DMS 273 (cell line): ENCODE data around the gene MAML3.
"Not testable (repeated sequence)": the region's sequence is repeated elsewhere in the genome, so short reads cannot be mapped to it uniquely, and the experiment has no call there.

ENCODE experiments used
- DNase-seq: peaks from one replicate; lab custom pipeline; 2025; ENCODE audit not compliant: unreplicated experiment; lab: John Stamatoyannopoulos, UW

Gene MAML3

GRCh38 chr4:139710073-139710472 lies 443.9 kb downstream of the MAML3 start:
- DNase-seq: no peak

DNA sequence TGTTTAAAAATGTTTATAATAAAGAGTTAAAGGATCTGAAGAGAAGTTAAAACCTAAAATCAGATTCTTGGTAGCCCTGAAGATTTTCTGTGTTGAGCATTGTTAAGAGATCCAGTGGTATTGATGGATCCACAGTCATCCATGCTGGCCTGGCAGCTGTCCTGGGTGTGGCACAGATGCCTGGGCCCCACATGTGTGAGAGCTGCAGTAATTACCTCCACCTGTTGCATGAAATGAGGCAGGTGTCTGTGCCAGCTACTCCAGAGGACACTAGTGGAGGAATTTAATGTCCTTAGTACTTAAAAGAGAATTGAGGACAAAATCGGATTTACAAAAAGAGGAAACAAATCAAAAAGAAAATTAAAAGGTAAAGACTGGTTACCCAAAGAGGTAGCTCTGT lies 444.3 kb downstream of the MAML3 start:
- peak; percentile 20 for DNase-seq

DNA sequence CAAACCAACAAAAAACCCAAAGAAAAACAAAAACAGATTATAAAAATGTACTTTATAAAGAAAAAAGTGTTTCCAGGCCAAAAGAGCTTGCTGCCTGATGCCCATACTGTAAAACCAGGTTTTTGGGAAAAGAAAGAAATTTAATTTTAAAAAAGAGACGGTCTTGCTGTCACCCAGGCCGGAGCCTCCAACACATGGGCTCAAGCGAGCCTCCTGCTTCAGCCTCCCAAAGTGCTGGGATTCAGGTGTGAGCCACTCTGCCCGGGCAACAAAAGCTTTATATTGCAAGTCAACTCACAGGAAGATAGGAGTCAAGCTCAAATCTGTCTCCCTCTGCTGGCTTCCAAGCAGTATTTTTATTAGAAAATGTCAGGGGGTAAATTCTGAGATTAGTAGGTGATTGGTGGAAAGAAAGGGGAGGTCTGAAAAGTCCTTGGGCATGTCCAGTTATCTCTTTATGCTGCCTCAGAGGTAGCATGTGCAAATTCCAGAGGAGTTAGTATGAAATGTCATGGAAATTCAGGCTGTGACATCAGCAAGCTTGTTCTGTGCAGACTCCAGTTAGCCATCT lies 449.0 kb downstream of the MAML3 start:
- peak; percentile 21 for DNase-seq

DNA sequence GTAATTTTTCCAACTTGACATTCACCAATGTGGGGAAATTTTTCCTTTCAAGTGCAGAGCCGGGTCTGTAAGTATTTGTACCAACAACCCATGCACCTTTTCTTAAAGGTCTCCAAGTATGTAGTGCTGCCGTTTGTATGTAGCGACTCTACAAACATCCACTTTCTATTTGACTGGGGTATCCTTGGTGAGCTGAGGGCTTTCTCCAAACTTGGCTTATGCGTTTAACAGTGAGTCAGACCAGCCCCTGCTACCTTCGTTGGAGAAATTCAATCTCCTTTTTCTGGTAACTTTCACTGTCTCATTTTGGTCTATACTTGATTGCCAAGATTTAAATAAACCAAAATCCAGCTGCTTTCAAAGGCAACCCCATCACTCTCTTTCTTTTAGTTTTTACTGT lies 453.4 kb downstream of the MAML3 start:
- no peak for DNase-seq

DNA sequence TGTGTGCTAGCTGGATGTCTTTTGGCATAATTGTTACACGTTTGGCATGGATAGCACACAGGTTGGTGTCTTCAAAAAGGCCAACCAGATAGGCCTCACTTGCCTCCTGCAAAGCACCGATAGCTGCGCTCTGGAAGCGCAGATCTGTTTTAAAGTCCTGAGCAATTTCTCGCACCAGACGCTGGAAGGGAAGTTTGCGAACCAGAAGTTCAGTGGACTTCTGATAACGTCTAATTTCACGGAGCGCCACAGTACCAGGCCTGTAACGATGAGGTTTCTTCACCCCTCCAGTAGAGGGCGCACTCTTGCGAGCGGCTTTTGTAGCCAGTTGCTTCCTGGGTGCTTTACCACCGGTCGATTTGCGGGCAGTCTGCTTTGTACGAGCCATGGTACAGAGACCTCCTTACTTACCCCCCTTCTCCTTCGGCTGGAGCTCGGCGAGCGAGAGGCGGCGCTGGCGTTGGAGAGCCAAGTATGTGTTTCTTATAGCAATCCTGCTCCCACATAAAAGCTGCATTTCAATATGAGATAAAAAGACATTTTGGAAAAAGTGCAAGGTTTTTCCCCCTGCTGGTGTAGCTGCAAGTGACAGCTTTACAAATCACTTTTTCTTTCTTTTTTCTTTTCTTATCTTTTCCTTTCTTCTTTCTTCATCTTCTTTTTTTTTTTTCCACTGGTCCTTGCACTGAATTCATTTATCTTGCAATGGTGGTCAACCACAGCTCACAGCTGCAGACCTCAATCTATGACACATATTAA lies 455.6 kb downstream of the MAML3 start:
- DNase-seq: not testable (repeated sequence)

DNA sequence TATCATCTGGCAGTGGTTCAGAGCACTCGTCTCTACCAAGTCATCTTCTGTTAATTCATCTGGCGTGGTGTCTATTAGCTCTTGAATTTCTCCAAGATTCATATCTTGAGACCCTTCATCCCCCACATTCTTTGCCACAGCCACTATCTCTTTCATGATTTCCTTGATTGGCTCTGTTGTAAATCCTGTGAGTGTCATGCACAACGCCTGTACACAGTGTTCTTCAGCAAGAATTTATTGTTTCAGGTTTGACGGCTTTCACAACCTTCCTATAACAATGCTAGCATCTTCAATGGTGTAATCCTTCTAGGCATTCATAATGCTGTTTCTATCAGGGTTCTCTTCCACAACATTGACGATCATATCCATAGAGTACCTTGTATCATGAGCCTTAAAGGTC lies 457.5 kb downstream of the MAML3 start:
- DNase-seq: no peak

DNA sequence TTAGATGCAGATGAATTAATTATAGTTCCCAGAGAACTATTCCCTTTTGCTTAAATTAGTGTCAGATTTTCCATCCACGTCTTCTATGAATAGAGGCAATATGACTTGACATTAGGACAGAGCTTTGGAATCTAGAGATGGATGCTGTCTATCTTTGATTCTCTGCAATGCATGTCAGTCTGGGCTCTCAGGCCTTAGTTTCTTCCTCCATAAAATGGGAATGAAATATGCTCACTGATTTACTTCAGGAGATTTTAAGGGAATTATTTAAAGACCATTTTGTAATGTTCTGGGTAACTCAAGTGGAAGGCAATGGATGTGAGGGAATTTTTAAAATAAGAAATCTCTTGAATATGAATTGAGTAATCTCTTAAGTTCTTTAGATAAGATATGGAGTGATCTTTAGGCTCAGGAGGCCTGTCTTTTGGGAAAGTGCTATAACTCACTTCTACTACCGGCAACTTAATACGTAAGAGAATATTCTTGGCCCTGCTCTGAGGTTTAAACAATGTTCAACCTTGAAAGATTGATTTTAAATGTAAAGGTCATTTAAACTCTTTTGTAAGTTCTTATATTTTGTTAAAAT lies 459.4 kb downstream of the MAML3 start:
- no peak for DNase-seq

- DNase-seq: peak; percentile 88
Measured at GRCh38 chr4:139692309-139693012, 461.5 kb downstream of the MAML3 start.

DNA sequence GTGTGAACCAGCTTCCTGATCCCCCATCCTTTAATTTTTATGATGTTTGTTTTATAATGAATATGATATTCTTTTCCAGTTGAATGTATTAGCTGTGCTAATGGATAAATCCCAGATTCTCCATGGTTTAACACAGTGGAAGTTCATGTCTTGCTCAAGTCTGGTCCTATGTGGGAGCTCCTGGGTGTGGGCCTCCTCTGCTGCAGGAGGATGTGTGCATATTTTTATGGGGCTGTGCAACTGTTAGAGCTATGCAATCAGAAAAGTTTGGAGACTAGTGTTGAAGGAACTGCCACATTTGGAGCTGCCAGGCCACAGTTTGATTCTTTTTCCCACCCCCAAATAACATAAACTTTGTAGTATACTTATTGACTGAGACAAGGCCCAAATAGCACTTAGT lies 463.6 kb downstream of the MAML3 start:
- DNase-seq: no peak

DNA sequence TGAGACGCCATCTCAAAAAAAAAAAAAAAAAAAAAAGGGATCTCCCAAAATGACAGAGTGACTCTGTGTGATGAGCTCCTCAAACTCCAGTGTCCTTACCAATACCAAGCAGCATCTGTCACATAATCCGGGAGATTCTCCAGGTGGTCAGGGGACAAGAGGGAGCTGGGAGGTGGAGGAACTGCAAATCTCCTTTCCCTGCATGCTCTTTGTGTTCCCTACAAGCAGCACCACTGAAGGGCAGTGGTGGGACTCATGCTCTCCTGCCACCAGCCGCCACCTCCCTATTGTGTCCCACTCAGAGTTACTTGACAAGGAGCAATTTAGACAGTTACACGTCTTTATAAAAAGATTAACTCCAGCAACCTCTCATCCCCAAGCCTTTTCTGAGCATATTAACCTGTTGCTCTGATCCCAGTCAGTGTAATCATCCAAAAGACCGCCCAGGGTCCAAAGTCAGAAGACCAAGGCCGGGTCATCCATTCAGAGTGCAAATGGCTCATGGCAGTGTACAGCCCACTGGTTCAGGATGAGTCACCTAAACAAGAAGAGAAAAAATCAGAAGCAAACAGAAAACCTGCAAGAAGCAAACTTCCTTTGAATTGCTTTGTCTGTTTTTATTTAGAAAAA lies 464.8 kb downstream of the MAML3 start:
- no peak for DNase-seq

DNA sequence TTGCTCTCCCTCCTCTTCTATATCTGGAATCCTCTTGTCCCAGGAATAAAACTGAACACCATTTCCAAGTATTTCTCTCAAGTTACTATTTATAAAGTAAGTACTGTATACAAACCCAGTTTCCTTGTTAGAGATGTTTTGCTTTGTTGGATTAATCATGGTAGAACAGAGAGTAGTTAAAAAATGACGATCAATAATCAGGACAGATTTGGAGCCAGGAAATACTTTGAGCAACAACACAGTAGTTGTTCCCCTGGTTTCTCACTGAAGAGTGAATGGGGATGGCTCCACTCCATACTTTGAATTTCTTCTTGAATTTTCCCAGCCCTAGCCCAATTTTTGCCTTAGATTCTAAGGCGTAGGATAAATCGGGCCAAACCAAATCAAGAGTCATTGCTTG lies 467.0 kb downstream of the MAML3 start:
- DNase-seq: no peak

- no peak for DNase-seq
Measured at GRCh38 chr4:139686130-139686529, 467.9 kb downstream of the MAML3 start.

DNA sequence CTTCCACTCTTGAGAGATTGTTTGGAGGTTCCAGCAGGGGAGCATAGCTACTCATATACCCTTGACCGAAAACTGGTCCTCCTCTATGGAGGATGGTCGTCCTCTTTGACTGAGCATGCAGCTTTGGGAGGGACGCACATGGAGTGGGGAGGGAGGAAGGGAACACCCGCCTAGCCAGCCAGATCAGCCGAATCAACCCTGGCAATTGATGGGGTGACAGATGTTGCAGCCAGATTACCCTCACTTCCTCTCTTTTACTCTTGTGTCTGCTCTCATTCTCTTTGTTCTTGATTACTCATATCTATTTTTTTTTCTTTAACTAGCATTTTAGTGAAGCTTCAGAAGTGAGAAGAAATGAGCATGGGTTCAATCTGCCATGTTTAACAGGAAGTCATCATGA lies 468.8 kb downstream of the MAML3 start:
- no peak for DNase-seq

- DNase-seq: no peak
Measured at GRCh38 chr4:139684351-139684750, 469.6 kb downstream of the MAML3 start.

DNA sequence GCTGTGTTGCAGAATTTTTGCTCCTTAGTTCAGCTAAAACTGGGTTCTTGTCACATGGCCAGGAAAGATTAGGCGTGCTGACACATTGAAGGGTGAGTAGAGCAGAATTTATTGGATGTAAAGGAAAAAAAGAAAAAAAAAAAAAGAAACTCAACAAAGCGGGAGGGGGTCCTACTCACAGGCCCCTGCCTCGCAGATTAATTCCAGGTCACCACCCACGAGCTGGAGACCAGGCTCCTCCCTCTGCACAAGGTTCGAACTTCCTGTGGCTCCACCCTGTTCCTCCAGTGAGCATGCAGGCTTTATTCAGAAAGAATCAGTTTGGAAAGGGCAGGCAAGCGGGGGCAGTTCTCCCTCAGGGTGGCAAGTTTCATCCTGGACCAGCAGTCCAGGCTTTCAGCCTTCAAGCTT lies 471.2 kb downstream of the MAML3 start:
- DNase-seq: no peak

- DNase-seq: no peak
Measured at GRCh38 chr4:139682309-139682708, 471.7 kb downstream of the MAML3 start.

DNA sequence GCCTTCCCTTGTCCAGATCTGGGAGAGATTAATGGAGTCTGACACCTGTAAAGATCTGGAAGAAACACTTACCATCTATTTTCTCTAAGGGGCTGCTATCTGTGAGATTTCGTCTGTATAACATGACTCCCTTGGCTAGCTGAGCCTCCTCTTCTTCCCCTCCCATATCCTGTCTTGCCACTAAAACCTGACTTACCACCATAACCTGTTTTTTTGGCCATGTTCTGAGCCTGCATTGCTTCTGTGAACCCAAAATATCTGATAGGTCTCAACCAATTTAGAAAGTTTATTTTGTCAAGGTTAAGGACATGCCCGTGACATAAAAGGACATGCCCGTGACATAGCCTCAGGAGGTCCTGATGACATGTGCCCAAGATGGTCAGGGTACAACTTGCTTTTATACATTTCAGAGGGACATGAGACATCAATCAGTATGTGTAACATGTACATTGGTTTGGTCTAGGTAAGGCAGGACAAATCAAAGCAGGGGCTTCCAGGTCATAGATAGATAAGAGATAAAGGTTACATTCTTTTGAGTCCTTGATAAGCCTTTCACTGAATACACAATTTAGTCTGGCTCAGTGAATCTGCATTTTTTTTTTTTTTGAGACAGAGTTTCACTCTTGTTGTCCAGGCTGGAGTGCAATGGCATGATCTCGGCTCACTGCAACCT lies 476.9 kb downstream of the MAML3 start:
- DNase-seq: no peak

DNA sequence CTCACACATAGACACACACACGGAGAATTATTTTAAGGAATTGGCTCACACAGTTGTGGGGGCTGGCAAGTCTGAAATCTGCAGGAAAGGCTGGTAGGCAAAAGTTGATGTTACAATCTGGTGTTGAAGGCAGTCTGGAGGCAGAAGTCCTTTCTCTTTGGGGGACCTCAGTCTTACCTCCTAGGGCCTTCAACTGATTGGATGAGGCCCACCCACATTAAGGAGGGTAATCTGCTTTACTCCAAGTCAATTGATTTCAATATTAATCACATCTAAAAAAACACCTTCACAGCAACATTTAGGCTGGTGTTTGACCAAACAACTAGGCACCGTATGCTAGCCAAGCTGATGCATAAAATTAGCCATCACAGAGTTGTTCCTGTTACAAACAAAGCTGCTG lies 477.6 kb downstream of the MAML3 start:
- no peak for DNase-seq

DNA sequence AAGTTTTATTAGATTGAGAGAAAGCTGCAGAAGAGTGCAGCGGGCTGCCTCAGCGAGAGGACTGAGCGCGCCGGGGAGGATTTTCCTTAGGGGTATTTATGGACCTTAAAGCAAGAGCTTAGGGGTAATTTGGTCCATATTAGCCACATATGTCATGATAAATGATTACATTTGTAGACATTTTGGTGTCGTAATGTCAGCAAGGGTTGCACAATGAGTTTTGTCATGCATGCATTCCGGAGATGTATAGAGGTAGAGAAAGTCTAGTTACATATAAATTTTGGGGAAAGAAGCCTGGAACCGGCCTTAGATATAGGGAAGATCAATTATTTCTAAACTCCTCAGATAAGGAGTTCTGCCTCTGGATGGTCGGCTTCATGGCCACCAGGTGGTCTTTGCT lies 478.3 kb downstream of the MAML3 start:
- no peak for DNase-seq

DNA sequence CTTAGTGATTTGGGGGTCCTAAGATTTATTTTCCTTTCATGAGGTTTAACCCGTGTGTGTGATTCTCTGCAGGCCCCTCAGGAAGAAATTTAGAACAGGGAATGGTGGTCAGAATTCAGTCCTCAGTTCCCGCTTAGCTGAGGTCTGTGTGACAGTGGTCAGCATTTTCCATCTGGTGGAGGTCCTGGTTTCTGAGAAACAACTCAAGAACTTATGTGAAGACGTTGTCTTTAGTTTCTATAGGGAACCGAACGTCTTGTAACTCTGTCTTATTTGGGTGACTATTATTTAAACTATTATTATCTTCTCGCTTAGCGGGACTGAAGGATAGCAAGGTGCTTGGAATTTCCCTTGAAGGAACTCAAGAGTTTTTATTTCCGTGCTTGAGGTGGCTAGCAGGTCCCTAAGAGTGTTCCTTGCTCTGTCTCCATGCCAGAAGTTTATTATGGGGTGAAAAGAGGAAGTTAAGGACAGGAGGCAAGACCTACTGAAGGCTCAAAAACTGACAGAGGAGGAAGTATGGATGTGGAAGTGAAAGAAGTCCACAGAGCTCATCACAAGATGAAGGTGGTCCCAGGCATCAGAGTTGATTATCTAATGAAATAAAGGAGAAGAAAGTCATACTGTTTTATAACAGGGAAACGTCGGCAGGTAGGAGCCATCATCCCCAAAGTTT lies 479.0 kb downstream of the MAML3 start:
- no peak for DNase-seq
